ENCODE data around the gene IRX1. TPM values are rescaled to one million over a fixed set of nuclear protein-coding genes. Genes with fewer than 3 reads are reported as not detected.

The IRX1 gene
- not detected in 2 replicates for total RNA-seq

- peak; percentile 50 for DNase-seq
- Mint-ChIP-seq H3K4me1 (peaks cover 4% of the 10 kb centered on the region), H3K9me3 (peaks cover 4% of the 10 kb centered on the region), H3K27me3 (peaks cover 54% of the 10 kb centered on the region), H3K36me3 (ENCODE audit: low read depth) (peaks cover 2% of the 10 kb centered on the region), H3K27ac (no peak within 1 kb of the TSS), H3K4me3 (no peak within 1 kb of the TSS)
- intact Hi-C loops (cut with micrococcal nuclease) = no loop called here
These were observed at the start of gene IRX1 for GRCh38 chr5:3595006-3595961. Gene IRX1, plus strand, starts transcription at chr5:3595832. Its CDS starts 274 bp downstream, at chr5:3596106.

- DNase-seq = no peak
- no peaks in the 10 kb centered on the region for H3K4me1 Mint-ChIP-seq
- intact Hi-C loops (cut with micrococcal nuclease) = no loop called here
- H3K27me3 Mint-ChIP-seq = no peaks in the 10 kb centered on the region
- H3K4me3 Mint-ChIP-seq = no peak overlapping the region
- H3K9me3 Mint-ChIP-seq = peaks cover 4% of the 10 kb centered on the region
- no peak overlapping the region for H3K27ac Mint-ChIP-seq
- no peaks in the 10 kb centered on the region for H3K36me3 Mint-ChIP-seq (ENCODE audit: low read depth)
These were observed 49.6 kb upstream of the IRX1 start for GRCh38 chr5:3546028-3546427.

GRCh38 chr5:3564116-3564515, 31.5 kb upstream of the IRX1 start:
- intact Hi-C loops (cut with micrococcal nuclease) = no loop called here
- DNase-seq = no peak
- H3K4me3 Mint-ChIP-seq = no peak overlapping the region
- no peaks in the 10 kb centered on the region for H3K9me3 Mint-ChIP-seq
- no peak overlapping the region for H3K27ac Mint-ChIP-seq
- H3K36me3 Mint-ChIP-seq (ENCODE audit: low read depth) = no peaks in the 10 kb centered on the region
- no peaks in the 10 kb centered on the region for H3K4me1 Mint-ChIP-seq
- no peaks in the 10 kb centered on the region for H3K27me3 Mint-ChIP-seq

- Mint-ChIP-seq H3K4me3 (no peak overlapping the region), H3K4me1 (no peaks in the 10 kb centered on the region), H3K27ac (no peak overlapping the region), H3K36me3 (ENCODE audit: low read depth) (no peaks in the 10 kb centered on the region), H3K27me3 (no peaks in the 10 kb centered on the region), H3K9me3 (no peaks in the 10 kb centered on the region)
- DNase-seq = peak; percentile 8
- intact Hi-C loops (cut with micrococcal nuclease) = no loop called here
These were observed 30.7 kb upstream of the IRX1 start for GRCh38 chr5:3564827-3565518.

GRCh38 chr5:3584724-3585531, 10.7 kb upstream of the IRX1 start:
- no peaks in the 10 kb centered on the region for H3K4me1 Mint-ChIP-seq
- no peak overlapping the region for H3K4me3 Mint-ChIP-seq
- H3K9me3 Mint-ChIP-seq = no peaks in the 10 kb centered on the region
- intact Hi-C loops (cut with micrococcal nuclease) = no loop called here
- peaks cover 13% of the 10 kb centered on the region for H3K27me3 Mint-ChIP-seq
- no peak overlapping the region for H3K27ac Mint-ChIP-seq
- no peaks in the 10 kb centered on the region for H3K36me3 Mint-ChIP-seq (ENCODE audit: low read depth)
- DNase-seq = no peak

GRCh38 chr5:3590161-3590966, 5.3 kb upstream of the IRX1 start:
- Mint-ChIP-seq H3K4me1 (peaks cover 4% of the 10 kb centered on the region), H3K27ac (no peak overlapping the region), H3K4me3 (no peak overlapping the region), H3K27me3 (peaks cover 42% of the 10 kb centered on the region), H3K36me3 (ENCODE audit: low read depth) (no peaks in the 10 kb centered on the region), H3K9me3 (peaks cover 4% of the 10 kb centered on the region)
- intact Hi-C loops (cut with micrococcal nuclease) = loop anchor here (5.0 kb wide), 1 partner anchor 833 kb away; no protein-coding TSS in a partner anchor
- no peak for DNase-seq

GRCh38 chr5:3590967-3591900, 4.4 kb upstream of the IRX1 start:
- H3K4me1 Mint-ChIP-seq = peaks cover 4% of the 10 kb centered on the region
- H3K4me3 Mint-ChIP-seq = no peak overlapping the region
- intact Hi-C loops (cut with micrococcal nuclease) = loop anchor here (5.0 kb wide), 1 partner anchor 834 kb away; no protein-coding TSS in a partner anchor
- no peak for DNase-seq
- H3K36me3 Mint-ChIP-seq (ENCODE audit: low read depth) = no peaks in the 10 kb centered on the region
- peaks cover 4% of the 10 kb centered on the region for H3K9me3 Mint-ChIP-seq
- no peak overlapping the region for H3K27ac Mint-ChIP-seq
- H3K27me3 Mint-ChIP-seq = peaks cover 42% of the 10 kb centered on the region

- peaks cover 4% of the 10 kb centered on the region for H3K9me3 Mint-ChIP-seq
- intact Hi-C loops (cut with micrococcal nuclease) = loop anchor here (5.0 kb wide), 1 partner anchor 835 kb away; no protein-coding TSS in a partner anchor
- H3K4me1 Mint-ChIP-seq = peaks cover 4% of the 10 kb centered on the region
- H3K27me3 Mint-ChIP-seq = peaks cover 49% of the 10 kb centered on the region
- H3K36me3 Mint-ChIP-seq (ENCODE audit: low read depth) = no peaks in the 10 kb centered on the region
- DNase-seq = no peak
- H3K4me3 Mint-ChIP-seq = no peak overlapping the region
- no peak overlapping the region for H3K27ac Mint-ChIP-seq
These were observed 3.3 kb upstream of the IRX1 start for GRCh38 chr5:3592298-3592697.

- peaks cover 61% of the 10 kb centered on the region for H3K27me3 Mint-ChIP-seq
- peaks cover 4% of the 10 kb centered on the region for H3K9me3 Mint-ChIP-seq
- H3K27ac Mint-ChIP-seq = peak overlapping the region; percentile 76
- intact Hi-C loops (cut with micrococcal nuclease) = loop anchor here (5.0 kb wide), 1 partner anchor 837 kb away; no protein-coding TSS in a partner anchor
- no peaks in the 10 kb centered on the region for H3K36me3 Mint-ChIP-seq (ENCODE audit: low read depth)
- peaks cover 4% of the 10 kb centered on the region for H3K4me1 Mint-ChIP-seq
- DNase-seq = no peak
- H3K4me3 Mint-ChIP-seq = no peak overlapping the region
These were observed 1.7 kb upstream of the IRX1 start for GRCh38 chr5:3593771-3594509.

GRCh38 chr5:3594510-3595005, 1.1 kb upstream of the IRX1 start:
- Mint-ChIP-seq H3K27ac (no peak overlapping the region), H3K4me3 (no peak overlapping the region), H3K9me3 (peaks cover 4% of the 10 kb centered on the region), H3K36me3 (ENCODE audit: low read depth) (peaks cover 2% of the 10 kb centered on the region), H3K4me1 (peaks cover 4% of the 10 kb centered on the region), H3K27me3 (peaks cover 61% of the 10 kb centered on the region)
- peak; percentile 54 for DNase-seq
- intact Hi-C loops (cut with micrococcal nuclease) = loop anchor here (5.0 kb wide), 1 partner anchor 837 kb away; no protein-coding TSS in a partner anchor

GRCh38 chr5:3596261-3596825, 711 bp downstream of the IRX1 start:
- peaks cover 2% of the 10 kb centered on the region for H3K36me3 Mint-ChIP-seq (ENCODE audit: low read depth)
- peaks cover 54% of the 10 kb centered on the region for H3K27me3 Mint-ChIP-seq
- no peak overlapping the region for H3K4me3 Mint-ChIP-seq
- H3K9me3 Mint-ChIP-seq = peaks cover 4% of the 10 kb centered on the region
- intact Hi-C loops (cut with micrococcal nuclease) = no loop called here
- DNase-seq = no peak
- H3K27ac Mint-ChIP-seq = no peak overlapping the region
- peaks cover 4% of the 10 kb centered on the region for H3K4me1 Mint-ChIP-seq
